Progenitor cell of endocrine pancreas (in vitro differentiated cells): ENCODE results near the gene BCAP31. TPM values are rescaled to one million over a fixed set of nuclear protein-coding genes. Genes with fewer than 3 reads are reported as not detected.
"Not testable (repeated sequence)": the region's sequence is repeated elsewhere in the genome, so short reads cannot be mapped to it uniquely, and the experiment has no call there.

Experiments
- DNase-seq: peaks from one replicate; pipeline ENCODE4 v3.0.0; 2021; ENCODE audit warnings: low spot score; ENCODE audit not compliant: unreplicated experiment
- H3K27ac Mint-ChIP-seq: 2 replicates; pipeline ENCODE4 v1.8.0; 2021; ENCODE audit warnings: mild to moderate bottlenecking, moderate library complexity, mixed read lengths
- H3K27me3 Mint-ChIP-seq: 2 replicates; pipeline ENCODE4 v1.8.0; 2021; ENCODE audit warnings: mixed read lengths
- H3K36me3 Mint-ChIP-seq: 2 replicates; pipeline ENCODE4 v1.8.0; 2022; ENCODE audit warnings: mixed read lengths; ENCODE audit not compliant: insufficient read depth
- H3K4me1 Mint-ChIP-seq: 2 replicates; pipeline ENCODE4 v1.8.0; 2021; ENCODE audit warnings: low read depth, mixed read lengths
- H3K4me3 Mint-ChIP-seq: 2 replicates; pipeline ENCODE4 v1.8.0; 2021; ENCODE audit warnings: low read depth, mild to moderate bottlenecking, moderate library complexity, mixed read lengths
- H3K9me3 Mint-ChIP-seq: 2 replicates; pipeline ENCODE4 v1.8.0; 2021; ENCODE audit warnings: low read depth, mixed read lengths
- total RNA-seq: library from RNA; stranded (reverse); gene quantifications from 2 replicates; pipeline ENCODE4 v1.2.1, GENCODE V29; 2021
- TF ChIP-seq, protein P1 (sequence below): fragments of 200-600 bp; sonication (generic); IDR thresholded peaks from one replicate; pipeline ENCODE4 v1.5.0; 2021; ENCODE audit warnings: antibody characterized with exemption, mild to moderate bottlenecking; ENCODE audit not compliant: unreplicated experiment

BCAP31 gene
- total RNA-seq, 1 donor from 2014 or later, result 142 TPM

DNA sequence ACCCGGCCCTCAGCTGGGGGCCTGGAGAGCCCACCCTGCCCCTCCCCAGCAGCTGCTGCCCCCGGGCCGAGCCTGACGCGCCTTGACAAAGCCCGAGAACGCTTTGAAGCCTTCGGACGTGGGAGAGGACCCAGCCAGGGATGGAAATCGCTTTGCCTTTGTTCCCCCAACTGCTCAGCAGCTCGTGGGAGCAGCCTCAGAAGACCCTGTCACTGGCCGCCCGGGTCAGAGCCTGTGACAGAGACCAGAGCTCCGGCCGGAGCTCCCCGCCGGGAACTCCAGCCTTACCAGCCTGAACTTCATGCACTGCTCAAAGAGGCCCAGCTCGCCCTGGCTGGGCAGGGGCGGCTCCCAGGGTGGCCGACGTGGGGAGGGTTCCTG is 39.0 kb downstream of the BCAP31 start:
- TF ChIP-seq, protein P1, sequence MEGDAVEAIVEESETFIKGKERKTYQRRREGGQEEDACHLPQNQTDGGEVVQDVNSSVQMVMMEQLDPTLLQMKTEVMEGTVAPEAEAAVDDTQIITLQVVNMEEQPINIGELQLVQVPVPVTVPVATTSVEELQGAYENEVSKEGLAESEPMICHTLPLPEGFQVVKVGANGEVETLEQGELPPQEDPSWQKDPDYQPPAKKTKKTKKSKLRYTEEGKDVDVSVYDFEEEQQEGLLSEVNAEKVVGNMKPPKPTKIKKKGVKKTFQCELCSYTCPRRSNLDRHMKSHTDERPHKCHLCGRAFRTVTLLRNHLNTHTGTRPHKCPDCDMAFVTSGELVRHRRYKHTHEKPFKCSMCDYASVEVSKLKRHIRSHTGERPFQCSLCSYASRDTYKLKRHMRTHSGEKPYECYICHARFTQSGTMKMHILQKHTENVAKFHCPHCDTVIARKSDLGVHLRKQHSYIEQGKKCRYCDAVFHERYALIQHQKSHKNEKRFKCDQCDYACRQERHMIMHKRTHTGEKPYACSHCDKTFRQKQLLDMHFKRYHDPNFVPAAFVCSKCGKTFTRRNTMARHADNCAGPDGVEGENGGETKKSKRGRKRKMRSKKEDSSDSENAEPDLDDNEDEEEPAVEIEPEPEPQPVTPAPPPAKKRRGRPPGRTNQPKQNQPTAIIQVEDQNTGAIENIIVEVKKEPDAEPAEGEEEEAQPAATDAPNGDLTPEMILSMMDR, result no peak
- H3K27me3 Mint-ChIP-seq, result no peaks in the 10 kb centered on the region
- H3K4me1 Mint-ChIP-seq, result peaks cover 5% of the 10 kb centered on the region
- no peak overlapping the region for H3K27ac Mint-ChIP-seq
- H3K9me3 Mint-ChIP-seq, result peaks cover 10% of the 10 kb centered on the region
- no peak for DNase-seq
- H3K36me3 Mint-ChIP-seq, result no peaks in the 10 kb centered on the region
- no peak overlapping the region for H3K4me3 Mint-ChIP-seq

DNA sequence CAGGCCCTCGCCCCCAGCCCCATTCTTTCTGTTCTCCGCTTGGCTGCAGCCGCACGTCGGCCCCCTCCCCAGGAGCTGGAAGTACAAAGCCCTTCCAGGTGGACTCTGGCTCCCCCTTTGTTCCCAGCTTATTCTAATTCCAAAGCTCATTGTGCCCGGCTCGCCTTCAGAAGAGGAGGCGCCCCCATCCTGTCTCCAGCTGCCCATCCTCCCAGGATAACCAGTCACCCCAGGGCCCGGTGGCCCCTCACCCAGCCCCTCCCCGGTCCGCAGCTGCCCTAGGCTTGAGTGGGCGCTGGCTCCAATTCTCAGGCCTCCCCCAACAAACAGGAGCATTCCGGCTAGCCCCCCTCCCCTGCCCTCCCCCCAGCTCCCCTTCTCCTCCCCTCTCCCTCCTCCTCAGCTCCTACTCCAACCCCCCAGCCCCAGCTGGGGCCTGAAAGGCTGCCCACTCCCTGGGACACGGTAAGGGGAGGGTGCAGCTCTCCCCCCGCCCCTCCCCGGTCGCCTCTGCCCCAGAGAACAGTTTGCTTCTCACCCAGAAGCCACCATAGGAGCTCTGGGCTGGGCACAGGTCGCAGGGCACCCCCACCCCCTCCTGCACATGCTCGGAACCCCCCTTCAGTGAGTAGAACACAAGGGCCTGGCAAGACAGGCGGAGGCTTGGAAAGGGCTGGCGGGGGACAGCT is 39.6 kb downstream of the BCAP31 start:
- Mint-ChIP-seq H3K9me3 (peaks cover 11% of the 10 kb centered on the region), H3K27ac (no peak overlapping the region), H3K27me3 (no peaks in the 10 kb centered on the region), H3K4me3 (no peak overlapping the region), H3K36me3 (no peaks in the 10 kb centered on the region), H3K4me1 (peaks cover 5% of the 10 kb centered on the region)
- TF ChIP-seq, protein P1, result no peak
- DNase-seq, result no peak

DNA sequence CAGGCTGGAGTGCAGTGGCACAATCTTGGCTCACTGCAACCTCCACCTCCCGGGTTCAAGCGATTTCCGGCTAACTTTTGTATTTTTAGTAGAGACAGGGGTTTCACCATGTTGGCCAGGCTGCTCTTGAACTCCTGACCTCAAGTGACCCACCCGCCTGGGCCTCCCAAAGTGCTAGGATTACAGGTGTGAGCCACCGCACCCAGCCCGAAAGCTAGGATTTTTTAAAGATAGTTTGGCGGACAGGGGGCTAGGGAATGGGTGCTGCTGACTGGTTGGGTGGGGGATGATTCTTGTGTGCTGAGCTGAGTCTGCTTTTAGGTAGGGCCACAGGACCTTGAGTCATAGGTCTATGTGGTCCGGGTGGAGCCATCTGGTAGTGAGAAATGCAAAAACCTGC is 40.7 kb downstream of the BCAP31 start:
- H3K36me3 Mint-ChIP-seq, H3K4me1 Mint-ChIP-seq, DNase-seq, H3K4me3 Mint-ChIP-seq, H3K27ac Mint-ChIP-seq, H3K27me3 Mint-ChIP-seq: not testable (repeated sequence)
- peaks cover 11% of the 10 kb centered on the region for H3K9me3 Mint-ChIP-seq

DNA sequence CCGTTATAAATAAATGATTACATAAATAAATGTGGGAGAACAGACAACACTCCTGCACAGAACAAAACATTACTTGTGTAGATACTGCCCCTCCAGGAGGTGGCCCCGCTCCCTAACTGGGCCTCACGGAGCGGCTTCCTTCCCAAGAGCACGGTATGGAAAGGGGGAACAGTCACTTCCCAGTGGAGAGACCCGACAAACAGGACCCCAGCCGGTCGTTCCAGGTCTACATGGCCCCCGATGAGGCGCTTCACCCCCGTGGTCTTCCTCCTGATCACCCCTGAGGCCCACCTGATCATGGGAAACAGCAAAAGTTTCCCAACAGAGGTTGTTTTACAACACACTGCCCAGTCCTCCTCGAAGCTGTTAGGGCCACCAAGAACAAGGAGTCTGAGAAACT is 43.0 kb downstream of the BCAP31 start:
- H3K27me3 Mint-ChIP-seq, result no peaks in the 10 kb centered on the region
- H3K4me3 Mint-ChIP-seq, result no peak overlapping the region
- H3K4me1 Mint-ChIP-seq, result no peaks in the 10 kb centered on the region
- H3K36me3 Mint-ChIP-seq, result no peaks in the 10 kb centered on the region
- peaks cover 11% of the 10 kb centered on the region for H3K9me3 Mint-ChIP-seq
- DNase-seq, result no peak
- TF ChIP-seq, protein P1, result no peak
- no peak overlapping the region for H3K27ac Mint-ChIP-seq

DNA sequence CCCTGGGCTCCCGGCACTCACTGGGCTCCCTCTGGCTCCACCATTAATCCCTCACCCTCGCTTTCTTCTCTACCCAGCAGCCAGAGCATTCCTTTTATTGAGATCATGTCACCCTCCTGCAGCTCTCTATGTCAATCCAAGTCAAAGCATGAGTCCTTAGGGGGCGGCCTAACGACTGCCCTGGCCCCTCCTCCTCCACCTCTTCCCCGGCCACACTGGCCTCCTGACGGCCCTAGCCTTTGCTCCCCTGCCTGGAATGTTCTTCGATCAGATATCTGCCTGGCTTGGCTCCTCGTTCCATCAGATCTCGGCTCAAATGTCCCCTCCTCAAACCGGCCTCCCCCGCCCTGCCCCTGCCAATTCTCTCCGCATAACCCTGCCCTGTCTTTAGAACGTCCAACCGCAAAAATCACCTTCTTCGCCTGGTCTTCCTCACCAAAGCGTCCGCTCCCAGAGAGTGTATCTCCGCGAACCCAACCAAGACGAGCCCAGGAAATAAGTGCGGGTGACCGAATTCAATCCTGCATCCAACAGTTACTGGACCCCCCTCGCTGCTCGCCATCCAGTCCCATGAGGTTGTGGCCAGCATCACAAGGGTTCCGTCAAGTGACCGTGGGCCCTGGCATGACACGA is 49.9 kb downstream of the BCAP31 start:
- H3K36me3 Mint-ChIP-seq, result peaks cover 1% of the 10 kb centered on the region
- peak overlapping the region; percentile 39 for H3K4me3 Mint-ChIP-seq
- TF ChIP-seq, protein P1, result no peak
- H3K9me3 Mint-ChIP-seq, result peaks cover 6% of the 10 kb centered on the region
- H3K27ac Mint-ChIP-seq, result peak overlapping the region; percentile 31
- peaks cover 19% of the 10 kb centered on the region for H3K27me3 Mint-ChIP-seq
- no peak for DNase-seq
- peaks cover 4% of the 10 kb centered on the region for H3K4me1 Mint-ChIP-seq
